ENCODE results near the gene KCNJ16. TPM values are rescaled to one million over a fixed set of nuclear protein-coding genes. Genes with fewer than 3 reads are reported as not detected.
A peak's percentile ranks its signal among the peaks of the same experiment; 100 is the strongest.

Gene KCNJ16
- total and polyA plus RNA-seq, 8 donors: 20.5 to 65.2 (median 28.4) TPM

DNA sequence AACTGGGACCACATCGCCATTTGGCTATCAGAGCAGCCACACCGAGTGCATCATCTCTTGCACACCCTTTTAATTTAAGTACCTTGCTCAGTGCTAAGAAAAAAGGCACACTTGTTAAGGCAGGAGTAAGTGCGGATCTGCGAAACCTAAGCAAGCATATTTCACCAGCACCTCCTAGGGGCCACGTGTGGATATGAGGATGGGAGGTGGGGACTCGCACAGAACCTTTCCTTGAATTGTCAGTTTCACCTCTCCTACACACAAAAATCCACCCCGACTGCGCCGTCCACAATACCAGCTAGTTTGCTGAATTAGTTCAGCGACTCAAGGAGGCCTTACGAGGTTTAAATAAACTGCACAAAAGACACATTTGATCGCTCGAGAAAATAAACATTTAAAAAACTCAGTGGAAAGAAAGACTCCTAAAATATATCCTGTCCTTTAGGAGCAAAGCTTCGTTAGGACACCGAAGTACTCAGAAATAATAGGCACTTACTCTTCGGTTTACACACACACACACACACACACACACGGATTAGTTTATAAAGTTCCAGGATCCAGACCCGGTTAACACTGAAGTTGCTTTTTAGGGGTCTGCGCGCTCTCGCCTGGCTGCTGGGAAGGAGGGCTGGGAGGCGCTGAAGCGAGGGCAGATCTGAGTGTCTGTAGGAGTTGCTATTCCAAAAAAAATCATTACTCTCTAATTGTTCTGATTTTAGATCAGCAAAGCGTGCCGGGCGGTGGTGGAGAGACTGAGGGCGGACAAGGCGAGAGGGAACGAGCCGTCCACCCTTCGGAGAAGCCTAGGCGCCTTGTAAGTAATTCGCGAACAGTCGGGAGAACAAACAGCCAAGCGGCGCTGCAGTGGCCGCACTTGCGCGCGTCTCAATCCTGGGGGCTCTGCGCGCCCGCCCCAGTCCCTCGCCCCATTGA is 93.3 kb downstream of the KCNJ16 start:
- H3K27ac ChIP-seq: peak overlapping the region; percentile 60 to 87 (median 78)
- TF ChIP-seq, protein P1, sequence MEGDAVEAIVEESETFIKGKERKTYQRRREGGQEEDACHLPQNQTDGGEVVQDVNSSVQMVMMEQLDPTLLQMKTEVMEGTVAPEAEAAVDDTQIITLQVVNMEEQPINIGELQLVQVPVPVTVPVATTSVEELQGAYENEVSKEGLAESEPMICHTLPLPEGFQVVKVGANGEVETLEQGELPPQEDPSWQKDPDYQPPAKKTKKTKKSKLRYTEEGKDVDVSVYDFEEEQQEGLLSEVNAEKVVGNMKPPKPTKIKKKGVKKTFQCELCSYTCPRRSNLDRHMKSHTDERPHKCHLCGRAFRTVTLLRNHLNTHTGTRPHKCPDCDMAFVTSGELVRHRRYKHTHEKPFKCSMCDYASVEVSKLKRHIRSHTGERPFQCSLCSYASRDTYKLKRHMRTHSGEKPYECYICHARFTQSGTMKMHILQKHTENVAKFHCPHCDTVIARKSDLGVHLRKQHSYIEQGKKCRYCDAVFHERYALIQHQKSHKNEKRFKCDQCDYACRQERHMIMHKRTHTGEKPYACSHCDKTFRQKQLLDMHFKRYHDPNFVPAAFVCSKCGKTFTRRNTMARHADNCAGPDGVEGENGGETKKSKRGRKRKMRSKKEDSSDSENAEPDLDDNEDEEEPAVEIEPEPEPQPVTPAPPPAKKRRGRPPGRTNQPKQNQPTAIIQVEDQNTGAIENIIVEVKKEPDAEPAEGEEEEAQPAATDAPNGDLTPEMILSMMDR (IDR thresholded peaks at IDR 0.05): peak; percentile 20 to 57 (median 40)
- peaks cover 0 to 5% (median 3%) of the 10 kb centered on the region in 3 donors for H3K4me1 ChIP-seq
- DNase-seq (peak; percentile 43 to 74 (median 60)), FAIRE-seq (no peak), ATAC-seq (peak; percentile 55 to 75 (median 70))
- H3K9me3 ChIP-seq: no peaks in the 10 kb centered on the region
- intact Hi-C loops (cut with DNase I): loop anchor here in 1 of 3 donors (10.0 kb wide), 1 partner anchor 386 kb away; no protein-coding TSS in a partner anchor
- no peaks in the 10 kb centered on the region for H3K36me3 ChIP-seq
- H3K4me3 ChIP-seq: peak overlapping the region; percentile 49 to 66 (median 60)
- no peaks in the 10 kb centered on the region for H3K27me3 ChIP-seq
- 1 to 3% methylated on average over 45 of the region's 45 CpGs for WGBS, 2 donors

DNA sequence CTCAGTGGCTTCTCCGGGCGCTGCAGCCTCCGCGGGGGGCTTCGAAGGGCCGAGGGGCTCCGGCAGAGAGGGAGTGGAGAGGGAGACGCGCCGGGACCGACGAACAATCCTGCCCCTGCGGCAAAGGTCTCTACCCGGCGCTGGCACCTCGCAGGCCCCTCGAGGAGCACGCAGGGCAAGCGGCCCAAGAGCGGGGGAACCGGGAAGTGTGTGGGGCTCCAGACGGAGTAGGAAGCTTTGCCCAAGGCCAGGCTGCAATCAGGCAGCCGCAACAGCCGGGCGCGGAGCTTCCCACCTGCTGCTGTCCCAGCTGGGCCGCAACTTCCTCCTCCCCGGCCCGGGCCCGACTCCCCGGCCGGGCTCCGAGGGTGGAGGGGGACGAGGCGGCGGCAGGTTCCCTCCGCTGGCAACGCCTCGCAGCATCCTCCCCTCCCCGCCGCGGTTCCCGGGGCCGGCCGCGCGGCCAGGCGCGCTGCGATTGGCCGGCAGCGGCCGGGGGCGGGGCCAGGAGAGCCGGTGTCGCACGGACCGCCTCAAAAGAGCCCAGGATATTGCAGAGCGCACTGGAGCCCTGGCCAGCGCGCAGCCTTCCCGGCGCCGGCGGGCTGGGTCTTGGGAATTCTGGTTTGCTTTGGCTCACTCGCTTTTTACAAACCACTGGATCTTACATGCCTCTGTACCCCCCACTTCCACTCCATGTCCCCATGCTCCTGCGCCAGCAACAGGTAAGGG is 94.1 kb downstream of the KCNJ16 start, which contains the start of gene KCNJ2:
TSS of gene KCNJ2 (plus strand) at position 556 of the 732 bp plus-strand sequence. CDS start 5,508 bp downstream, outside the sequence.
- FAIRE-seq (no peak), ATAC-seq (peak; percentile 88 to 96 (median 95)), DNase-seq (peak; percentile 84 to 96 (median 91))
- H3K27ac ChIP-seq: peak within 1 kb of the TSS; percentile 60 to 87 (median 78)
- WGBS, 2 donors: 0% methylated on average over 50 to 67 of the region's 67 CpGs
- H3K4me3 ChIP-seq: peak within 1 kb of the TSS; percentile 49 to 66 (median 60)
- H3K9me3 ChIP-seq: no peaks in the 10 kb centered on the region
- H3K4me1 ChIP-seq: peaks cover 0 to 5% (median 3%) of the 10 kb centered on the region in 3 donors
- H3K27me3 ChIP-seq: no peaks in the 10 kb centered on the region
- intact Hi-C loops (cut with DNase I): loop anchor here in 1 of 3 donors (10.0 kb wide), 1 partner anchor 386 kb away; no protein-coding TSS in a partner anchor
- TF ChIP-seq, protein P1 (IDR thresholded peaks at IDR 0.05): no peak
- H3K36me3 ChIP-seq: no peaks in the 10 kb centered on the region

DNA sequence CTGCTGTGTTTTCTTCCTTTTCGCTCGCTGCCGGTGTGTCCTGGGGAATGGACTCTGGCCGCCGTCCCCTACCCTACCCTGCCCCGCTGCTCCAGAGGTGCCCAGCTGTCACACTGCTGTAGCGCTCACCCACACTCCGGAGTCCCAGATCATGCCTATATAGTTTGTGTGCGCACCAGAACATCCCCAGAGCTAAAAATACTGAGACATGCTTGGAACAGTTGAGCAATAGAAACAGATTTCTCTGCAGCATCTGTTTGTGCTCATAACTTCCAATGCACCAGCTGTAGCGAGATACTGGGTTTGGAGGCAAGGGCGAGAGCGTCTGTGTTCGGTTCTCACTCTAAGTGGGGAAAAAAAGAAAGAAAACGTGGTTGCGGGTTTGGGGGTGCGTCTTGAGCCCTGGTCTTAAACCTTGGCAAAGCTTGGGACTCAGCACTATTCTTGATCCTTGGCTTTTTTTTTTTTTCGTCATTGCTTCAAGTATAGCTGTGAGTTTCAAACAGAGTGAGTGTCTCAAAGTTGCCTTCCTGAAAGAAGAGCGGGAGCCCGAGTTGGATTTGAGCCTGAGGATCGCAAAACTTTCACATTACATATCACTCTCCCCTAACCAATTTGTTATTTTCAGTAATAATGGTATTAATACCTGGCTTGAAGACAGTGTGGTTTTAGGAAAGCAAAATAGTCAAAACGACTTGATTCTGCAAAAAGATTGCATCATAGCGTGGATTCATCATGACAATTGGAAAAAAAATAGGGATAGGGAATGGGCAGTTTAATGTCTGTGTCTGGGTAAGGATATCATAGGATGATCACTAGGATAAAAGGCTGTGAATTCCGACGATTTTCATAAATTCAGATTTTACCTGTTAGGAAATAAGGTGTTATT is 94.9 kb downstream of the KCNJ16 start:
- peaks cover 0 to 5% (median 3%) of the 10 kb centered on the region in 3 donors for H3K4me1 ChIP-seq
- DNase-seq: no peak
- intact Hi-C loops (cut with DNase I): loop anchor here in 1 of 3 donors (10.0 kb wide), 1 partner anchor 385 kb away; no protein-coding TSS in a partner anchor
- H3K9me3 ChIP-seq: no peaks in the 10 kb centered on the region
- ATAC-seq: peak; percentile 19 to 44 (median 33)
- no peak for FAIRE-seq
- no peaks in the 10 kb centered on the region for H3K36me3 ChIP-seq
- no peaks in the 10 kb centered on the region for H3K27me3 ChIP-seq
- 5 to 6% methylated on average over 24 of the region's 24 CpGs for WGBS, 2 donors
- peak overlapping the region in 1 of 4 donors; percentile 87 for H3K27ac ChIP-seq
- TF ChIP-seq, protein P1 (IDR thresholded peaks at IDR 0.05): no peak
- H3K4me3 ChIP-seq: peak overlapping the region; percentile 29 to 66 (median 60)

DNA sequence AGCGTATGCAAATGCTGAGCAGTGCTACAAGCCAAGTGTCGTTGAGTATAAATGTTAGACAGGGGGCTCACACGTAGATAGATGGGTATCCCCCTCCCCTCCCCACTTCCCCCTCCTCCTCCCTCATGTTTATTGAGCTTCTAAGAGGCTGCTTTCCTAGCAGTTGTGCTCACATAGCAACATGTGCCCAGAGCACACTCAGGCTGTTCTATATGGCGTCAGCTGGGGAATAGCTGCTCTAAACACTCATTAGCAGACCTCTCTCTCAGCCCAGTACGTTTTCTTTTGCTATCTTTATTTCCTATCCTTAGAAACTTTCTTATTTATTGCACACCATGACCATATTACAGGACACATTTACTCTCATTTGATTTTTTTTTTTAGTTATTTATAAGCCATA is 96.1 kb downstream of the KCNJ16 start:
- FAIRE-seq: no peak
- WGBS, 2 donors: 51 to 56% methylated on average over 5 of the region's 5 CpGs
- Histone ChIP-seq H3K4me3 (no peak overlapping the region), H3K36me3 (no peaks in the 10 kb centered on the region), H3K9me3 (no peaks in the 10 kb centered on the region), H3K4me1 (peaks cover 0 to 5% (median 3%) of the 10 kb centered on the region in 3 donors), H3K27me3 (no peaks in the 10 kb centered on the region), H3K27ac (no peak overlapping the region)
- DNase-seq: no peak
- TF ChIP-seq, protein P1 (IDR thresholded peaks at IDR 0.05): no peak
- intact Hi-C loops (cut with DNase I): no loop called here
- ATAC-seq: no peak
